SK-N-SH (cell line): ENCODE measurements around the gene HNRNPM. TPM values are rescaled to one million over a fixed set of nuclear protein-coding genes. Genes with fewer than 3 reads are reported as not detected.

ENCODE experiments used
- CTCF ChIA-PET: fragments of 300-600, 350-600 bp; formaldehyde crosslinking; extraction: SDS; loops from one replicate; lab custom pipeline; 2021; lab: Yijun Ruan, JAX
- POLR2A ChIA-PET: fragments of 350-600 bp; sonication (Branson Sonifier 250); formaldehyde crosslinking; extraction: SDS; loops from one replicate; lab custom pipeline; 2020; ENCODE audit warnings: antibody characterized with exemption, inconsistent platforms; lab: Yijun Ruan, JAX
- DNase-seq: peaks from one replicate; pipeline ENCODE4 v3.0.0; 2012
- H2AFZ ChIP-seq: fragments of 200-600 bp; sonication (generic); 2 replicates; pipeline ENCODE4 v1.8.1; 2016; ENCODE audit warnings: antibody characterized with exemption, mild to moderate bottlenecking, low read depth
- H3F3A ChIP-seq: fragments of 200-600 bp; sonication (generic); replicated peaks from 2 replicates; pipeline ENCODE3; 2016; ENCODE audit warnings: antibody characterized with exemption, mild to moderate bottlenecking; ENCODE audit not compliant: insufficient read depth
- H3K27ac ChIP-seq, 2 experiments: fragments of 200-500 bp in 1 of 2; fragments of 200-600 bp in 1 of 2; sonication (Bioruptor generic) in 1 of 2; sonication (generic), shearing (Covaris generic) in 1 of 2; 2 replicates each; pipeline versions ENCODE4 v1.5.1 to v1.6.1; 2014 to 2016; ENCODE audit warnings: low read depth in 2 of 2, inconsistent platforms in 1 of 2, low read length in 1 of 2, mild to moderate bottlenecking in 1 of 2, mixed read lengths in 1 of 2
- H3K27me3 ChIP-seq: fragments of 200-600 bp; sonication (generic), shearing (Covaris generic); 2 replicates; pipeline ENCODE4 v1.6.1; 2016; ENCODE audit warnings: mixed run types; ENCODE audit not compliant: insufficient read depth
- H3K36me3 ChIP-seq, 2 experiments: fragments of 200-500 bp in 1 of 2; fragments of 200-600 bp in 1 of 2; sonication (Bioruptor generic) in 1 of 2; sonication (generic) in 1 of 2; replicated peaks in 1 of 2; 2 replicates each; pipeline versions ENCODE3 to v1.5.1; 2014 to 2016; ENCODE audit warnings: low read length in 1 of 2, mild to moderate bottlenecking in 1 of 2; ENCODE audit not compliant: insufficient read depth in 2 of 2, control insufficient read depth in 1 of 2
- H3K4me1 ChIP-seq, 2 experiments: fragments of 200-500 bp in 1 of 2; fragments of 200-600 bp in 1 of 2; sonication (Bioruptor generic) in 1 of 2; sonication (generic), shearing (Covaris generic) in 1 of 2; 2 replicates each; pipeline versions ENCODE4 v1.5.1 to v1.6.1; 2014 to 2016; ENCODE audit warnings: low read depth in 1 of 2, low read length in 1 of 2, mixed run types in 1 of 2; ENCODE audit not compliant: insufficient read depth in 2 of 2, control insufficient read depth in 1 of 2
- H3K4me2 ChIP-seq: fragments of 200-600 bp; sonication (generic), shearing (Covaris generic); 2 replicates; pipeline ENCODE4 v1.6.1; 2017; ENCODE audit warnings: mixed run types
- H3K4me3 ChIP-seq, 2 experiments: fragments of 200-500 bp in 1 of 2; fragments of 200-600 bp in 1 of 2; sonication (Bioruptor generic) in 1 of 2; sonication (generic), shearing (Covaris generic) in 1 of 2; 2 replicates each; pipeline versions ENCODE4 v1.5.1 to v1.8.1; 2014 to 2016; ENCODE audit warnings: low read depth in 2 of 2, inconsistent platforms in 1 of 2, low read length in 1 of 2, mild to moderate bottlenecking in 1 of 2, mixed read lengths in 1 of 2, moderate library complexity in 1 of 2
- H3K79me2 ChIP-seq: fragments of 200-600 bp; sonication (generic); 2 replicates; pipeline ENCODE4 v1.8.1; 2017; ENCODE audit warnings: mild to moderate bottlenecking; ENCODE audit not compliant: insufficient read depth
- H3K9ac ChIP-seq: fragments of 200-600 bp; sonication (generic); 2 replicates; pipeline ENCODE4 v1.6.1; 2017; ENCODE audit warnings: mixed run types
- H3K9me2 ChIP-seq: fragments of 200-600 bp; sonication (generic); 2 replicates; pipeline ENCODE4 v1.6.1; 2017; ENCODE audit warnings: mixed run types
- H3K9me3 ChIP-seq: fragments of 200-600 bp; sonication (generic); 2 replicates; pipeline ENCODE4 v1.6.1; 2017; ENCODE audit warnings: mixed run types, mild to moderate bottlenecking, moderate library complexity
- H4K20me1 ChIP-seq: fragments of 200-600 bp; sonication (generic); 2 replicates; pipeline ENCODE4 v1.6.1; 2017; ENCODE audit warnings: mild to moderate bottlenecking, mixed run types; ENCODE audit not compliant: insufficient read depth
- ELF1 ChIP-seq: IDR thresholded peaks from 2 replicates; pipeline ENCODE4 v1.4.0; 2012
- EZH2phosphoT487 ChIP-seq: fragments of 200-600 bp; sonication (generic); IDR thresholded peaks from 2 replicates; pipeline ENCODE4 v1.6.1; 2017; ENCODE audit warnings: low read depth, mixed run types, mild to moderate bottlenecking, antibody characterized with exemption, moderate library complexity, borderline replicate concordance
- FOSL2 ChIP-seq: IDR thresholded peaks from 2 replicates; pipeline ENCODE4 v1.4.0; 2012; ENCODE audit warnings: low read depth, mild to moderate bottlenecking, moderate library complexity, borderline replicate concordance
- FOXM1 ChIP-seq: IDR thresholded peaks from 2 replicates; pipeline ENCODE4 v1.4.0; 2012; ENCODE audit warnings: low read depth, mild to moderate bottlenecking
- GATA2 ChIP-seq: sonication (generic); formaldehyde crosslinking; IDR thresholded peaks from 2 replicates; pipeline ENCODE4 v1.5.0; 2020; ENCODE audit warnings: mild to moderate bottlenecking, missing genetic modification reagents
- JUND ChIP-seq: IDR thresholded peaks from 2 replicates; pipeline ENCODE4 v1.4.0; 2012
- MEF2A ChIP-seq: IDR thresholded peaks from 2 replicates; pipeline ENCODE4 v1.4.0; 2012; ENCODE audit warnings: low read depth, borderline replicate concordance
- NFIC ChIP-seq: IDR thresholded peaks from 2 replicates; pipeline ENCODE4 v1.4.0; 2012; ENCODE audit warnings: borderline replicate concordance
- NRF1 ChIP-seq: IDR thresholded peaks from 2 replicates; pipeline ENCODE4 v1.6.1; 2012; ENCODE audit warnings: low read depth, mild to moderate bottlenecking, low read length
- RAD21 ChIP-seq: IDR thresholded peaks from 2 replicates; pipeline ENCODE4 v1.6.1; 2012; ENCODE audit warnings: mild to moderate bottlenecking, low read length
- REST ChIP-seq: IDR thresholded peaks from 2 replicates; pipeline ENCODE4 v1.6.1; 2012; ENCODE audit warnings: mild to moderate bottlenecking, low read depth, low read length, moderate library complexity
- RFX5 ChIP-seq: IDR thresholded peaks from 2 replicates; pipeline ENCODE4 v1.6.1; 2012; ENCODE audit warnings: mild to moderate bottlenecking, improper control_type of control experiment, low read length
- SIN3A ChIP-seq: IDR thresholded peaks from 2 replicates; pipeline ENCODE4 v1.6.1; 2012; ENCODE audit warnings: low read depth, mild to moderate bottlenecking, low read length, moderate library complexity, borderline replicate concordance
- SMC3 ChIP-seq: IDR thresholded peaks from 2 replicates; pipeline ENCODE4 v1.6.1; 2012; ENCODE audit warnings: low read depth, low read length, improper control_type of control experiment
- TEAD4 ChIP-seq: IDR thresholded peaks from 2 replicates; pipeline ENCODE4 v1.4.0; 2012; ENCODE audit warnings: mild to moderate bottlenecking, borderline replicate concordance; ENCODE audit not compliant: insufficient read depth
- WGBS: methylation state at CpG from one replicate; pipeline ENCODE4 v1.1.6; 2017; ENCODE audit warnings: low lambda C conversion rate; 5-methylcytosine and 5-hydroxymethylcytosine counted together
- polyA plus RNA-seq, 3 experiments: library from polyadenylated mRNA; depleted of rRNA; stranded (reverse); fragments of >200 nt; gene quantifications; 2 replicates each; pipeline ENCODE4 v1.2.3, GENCODE V29; 2012
- TF ChIP-seq, protein P1 (sequence below): fragments of 150-350 bp; IDR thresholded peaks from 2 replicates; pipeline ENCODE4 v1.6.1; 2016; ENCODE audit warnings: mild to moderate bottlenecking, low read depth, low read length
- TF ChIP-seq, protein P2 (sequence below): fragments of 150-350 bp; IDR thresholded peaks from 2 replicates; pipeline ENCODE4 v1.6.1; 2017; ENCODE audit warnings: antibody characterized with exemption, low read length, low read depth, borderline replicate concordance

The HNRNPM gene
- polyA plus RNA-seq, 1 of the 3 experiments (the other 2 are of a cell fraction) = 205 TPM

DNA sequence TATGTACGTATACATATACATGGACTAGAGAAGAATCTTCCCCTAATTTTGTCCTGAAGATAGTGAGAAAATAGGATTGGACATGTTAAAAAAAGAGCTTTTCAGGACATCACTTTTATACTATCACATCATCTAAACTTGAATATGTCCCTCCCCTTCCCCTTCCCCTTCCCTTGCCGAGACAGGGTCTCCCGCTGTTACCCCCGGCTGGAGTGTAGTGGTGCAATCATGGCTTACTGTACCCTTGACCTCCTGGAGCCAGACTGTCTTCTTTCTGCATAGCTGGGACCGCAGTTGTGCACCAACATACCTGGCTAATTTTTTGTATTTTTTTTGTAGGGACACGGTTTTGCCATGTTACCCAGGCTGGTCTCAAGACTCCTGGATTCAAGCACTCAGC lies 6.6 kb downstream of the HNRNPM start:
- no peaks in the 10 kb centered on the region for H3K27me3 ChIP-seq
- 80% methylated on average over 5 of the region's 6 CpGs for WGBS
- H3K27ac ChIP-seq = peak overlapping the region in 1 of 2 experiments; percentile 13; a peak in 1 of 4 replicates
- H3F3A ChIP-seq = peaks cover 25% of the 10 kb centered on the region
- peaks cover 11 to 15% of the 10 kb centered on the region in 2 experiments; a peak in 3 of 4 replicates for H3K4me1 ChIP-seq
- H3K9me2 ChIP-seq = no peaks in the 10 kb centered on the region
- H3K36me3 ChIP-seq = peaks cover 39 to 40% of the 10 kb centered on the region in 2 experiments
- POLR2A ChIA-PET = no interaction called here
- CTCF ChIA-PET = interaction anchor here (0.6 to 1.1 kb wide), 4 partner anchors 16 to 184 kb away, joined by 3 to 5 read pairs (median 3); no protein-coding TSS in a partner anchor
- H4K20me1 ChIP-seq = peaks cover 98% of the 10 kb centered on the region
- H3K9me3 ChIP-seq = no peaks in the 10 kb centered on the region
- no peak overlapping the region for H3K9ac ChIP-seq
- no peak overlapping the region for H3K4me3 ChIP-seq
- no peak for DNase-seq
- H3K4me2 ChIP-seq = 0 out of 2 replicates have a peak overlapping the region, but pooled peaks have one; percentile 30
- H2AFZ ChIP-seq = no peak overlapping the region
- no peak for TF ChIP-seq GATA2 (CRISPR knock-in tag)
- TF ChIP-seq RFX5 = no peak
- TF ChIP-seq FOXM1 = no peak
- TF ChIP-seq REST = no peak
- TF ChIP-seq NRF1 = no peak
- no peak for TF ChIP-seq ELF1
- TF ChIP-seq JUND = no peak
- TF ChIP-seq RAD21 = no peak
- TF ChIP-seq, protein P1, sequence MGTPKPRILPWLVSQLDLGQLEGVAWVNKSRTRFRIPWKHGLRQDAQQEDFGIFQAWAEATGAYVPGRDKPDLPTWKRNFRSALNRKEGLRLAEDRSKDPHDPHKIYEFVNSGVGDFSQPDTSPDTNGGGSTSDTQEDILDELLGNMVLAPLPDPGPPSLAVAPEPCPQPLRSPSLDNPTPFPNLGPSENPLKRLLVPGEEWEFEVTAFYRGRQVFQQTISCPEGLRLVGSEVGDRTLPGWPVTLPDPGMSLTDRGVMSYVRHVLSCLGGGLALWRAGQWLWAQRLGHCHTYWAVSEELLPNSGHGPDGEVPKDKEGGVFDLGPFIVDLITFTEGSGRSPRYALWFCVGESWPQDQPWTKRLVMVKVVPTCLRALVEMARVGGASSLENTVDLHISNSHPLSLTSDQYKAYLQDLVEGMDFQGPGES = no peak
- TF ChIP-seq NFIC = no peak
- no peak for TF ChIP-seq SIN3A
- TF ChIP-seq SMC3 = no peak
- TF ChIP-seq, protein P2, sequence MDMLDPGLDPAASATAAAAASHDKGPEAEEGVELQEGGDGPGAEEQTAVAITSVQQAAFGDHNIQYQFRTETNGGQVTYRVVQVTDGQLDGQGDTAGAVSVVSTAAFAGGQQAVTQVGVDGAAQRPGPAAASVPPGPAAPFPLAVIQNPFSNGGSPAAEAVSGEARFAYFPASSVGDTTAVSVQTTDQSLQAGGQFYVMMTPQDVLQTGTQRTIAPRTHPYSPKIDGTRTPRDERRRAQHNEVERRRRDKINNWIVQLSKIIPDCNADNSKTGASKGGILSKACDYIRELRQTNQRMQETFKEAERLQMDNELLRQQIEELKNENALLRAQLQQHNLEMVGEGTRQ = no peak
- TF ChIP-seq FOSL2 = no peak
- no peak for TF ChIP-seq TEAD4
- TF ChIP-seq EZH2phosphoT487 = no peak
- no peak for TF ChIP-seq MEF2A
- H3K79me2 ChIP-seq = peaks cover 99% of the 10 kb centered on the region
